ENCODE measurements around the gene IGSF11. TPM values are rescaled to one million over a fixed set of nuclear protein-coding genes. Genes with fewer than 3 reads are reported as not detected.

Gene IGSF11
- total RNA-seq, 1 donor from 2014 or later, result 2.7 TPM

DNA sequence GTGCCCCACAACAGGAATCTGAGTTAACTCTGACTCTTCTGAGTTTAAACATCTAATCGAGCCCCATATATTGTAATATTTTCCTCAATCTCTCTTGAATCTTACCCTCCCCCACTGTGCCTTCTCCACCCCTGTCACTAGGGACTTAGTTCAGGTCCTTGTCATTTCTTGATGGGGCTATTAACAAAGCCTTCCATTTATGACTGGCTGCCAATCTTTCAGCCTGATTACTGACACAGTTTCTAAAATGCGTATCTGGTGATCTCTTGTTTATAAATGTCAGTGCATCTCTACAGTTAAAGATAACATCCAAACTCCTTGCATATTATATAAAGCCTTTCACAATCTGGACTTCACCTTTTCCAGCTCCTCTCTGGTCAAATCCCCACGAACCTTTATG, 124.3 kb downstream of the IGSF11 start:
- DNase-seq (ENCODE audit: low spot score), result no peak
- no peak overlapping the region for H3K9ac ChIP-seq
- H3F3A ChIP-seq (ENCODE audit: low read depth), result no peaks in the 10 kb centered on the region
- Mint-ChIP-seq H3K27ac (no peak overlapping the region), H3K4me3 (no peak overlapping the region), H3K27me3 (ENCODE audit: insufficient read depth, low read depth) (peaks cover 2% of the 10 kb centered on the region), H3K9me3 (no peaks in the 10 kb centered on the region), H3K4me1 (peaks cover 7% of the 10 kb centered on the region), H3K36me3 (no peaks in the 10 kb centered on the region)
- H3K9me3 ChIP-seq (ENCODE audit: low read depth), result no peaks in the 10 kb centered on the region
- TF ChIP-seq EZH2 (IDR thresholded peaks at IDR 0.05) (no peak), EZH2phosphoT487 (IDR thresholded peaks at IDR 0.05) (no peak)
- TF ChIP-seq, protein P1, sequence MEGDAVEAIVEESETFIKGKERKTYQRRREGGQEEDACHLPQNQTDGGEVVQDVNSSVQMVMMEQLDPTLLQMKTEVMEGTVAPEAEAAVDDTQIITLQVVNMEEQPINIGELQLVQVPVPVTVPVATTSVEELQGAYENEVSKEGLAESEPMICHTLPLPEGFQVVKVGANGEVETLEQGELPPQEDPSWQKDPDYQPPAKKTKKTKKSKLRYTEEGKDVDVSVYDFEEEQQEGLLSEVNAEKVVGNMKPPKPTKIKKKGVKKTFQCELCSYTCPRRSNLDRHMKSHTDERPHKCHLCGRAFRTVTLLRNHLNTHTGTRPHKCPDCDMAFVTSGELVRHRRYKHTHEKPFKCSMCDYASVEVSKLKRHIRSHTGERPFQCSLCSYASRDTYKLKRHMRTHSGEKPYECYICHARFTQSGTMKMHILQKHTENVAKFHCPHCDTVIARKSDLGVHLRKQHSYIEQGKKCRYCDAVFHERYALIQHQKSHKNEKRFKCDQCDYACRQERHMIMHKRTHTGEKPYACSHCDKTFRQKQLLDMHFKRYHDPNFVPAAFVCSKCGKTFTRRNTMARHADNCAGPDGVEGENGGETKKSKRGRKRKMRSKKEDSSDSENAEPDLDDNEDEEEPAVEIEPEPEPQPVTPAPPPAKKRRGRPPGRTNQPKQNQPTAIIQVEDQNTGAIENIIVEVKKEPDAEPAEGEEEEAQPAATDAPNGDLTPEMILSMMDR (IDR thresholded peaks at IDR 0.05), result no peak
- no peak overlapping the region for H3K4me3 ChIP-seq
- H3K27ac ChIP-seq, result no peak overlapping the region
- no peak overlapping the region for H3K4me2 ChIP-seq
- H3K4me1 ChIP-seq, result peaks cover 7% of the 10 kb centered on the region
- H2AFZ ChIP-seq (replicated peaks), result no peak overlapping the region
- no peaks in the 10 kb centered on the region for H4K20me1 ChIP-seq (ENCODE audit: low read depth)
- H3K79me2 ChIP-seq (ENCODE audit: low read depth), result no peaks in the 10 kb centered on the region
- H3K27me3 ChIP-seq, result no peaks in the 10 kb centered on the region
- H3K36me3 ChIP-seq, result no peaks in the 10 kb centered on the region

- Mint-ChIP-seq H3K27ac (no peak overlapping the region), H3K27me3 (ENCODE audit: insufficient read depth, low read depth) (peaks cover 2% of the 10 kb centered on the region), H3K4me3 (no peak overlapping the region), H3K4me1 (peaks cover 7% of the 10 kb centered on the region), H3K36me3 (no peaks in the 10 kb centered on the region), H3K9me3 (no peaks in the 10 kb centered on the region)
- H3K4me3 ChIP-seq, result no peak overlapping the region
- no peaks in the 10 kb centered on the region for H4K20me1 ChIP-seq (ENCODE audit: low read depth)
- peaks cover 7% of the 10 kb centered on the region for H3K4me1 ChIP-seq
- H3K9ac ChIP-seq, result no peak overlapping the region
- H3K36me3 ChIP-seq, result no peaks in the 10 kb centered on the region
- H3K9me3 ChIP-seq (ENCODE audit: low read depth), result no peaks in the 10 kb centered on the region
- TF ChIP-seq EZH2phosphoT487 (IDR thresholded peaks at IDR 0.05), result no peak
- no peak for TF ChIP-seq EZH2 (IDR thresholded peaks at IDR 0.05)
- TF ChIP-seq, protein P1 (IDR thresholded peaks at IDR 0.05), result no peak
- H2AFZ ChIP-seq (replicated peaks), result no peak overlapping the region
- H3F3A ChIP-seq (ENCODE audit: low read depth), result no peaks in the 10 kb centered on the region
- H3K27me3 ChIP-seq, result no peaks in the 10 kb centered on the region
- no peaks in the 10 kb centered on the region for H3K79me2 ChIP-seq (ENCODE audit: low read depth)
- H3K27ac ChIP-seq, result no peak overlapping the region
- DNase-seq (ENCODE audit: low spot score), result no peak
- H3K4me2 ChIP-seq, result no peak overlapping the region
Measured at GRCh38 chr3:118909763-118910162, 124.9 kb downstream of the IGSF11 start.

GRCh38 chr3:118907909-118908308, 126.7 kb downstream of the IGSF11 start:
- Mint-ChIP-seq H3K4me1 (peaks cover 7% of the 10 kb centered on the region), H3K9me3 (no peaks in the 10 kb centered on the region), H3K4me3 (no peak overlapping the region), H3K27ac (no peak overlapping the region), H3K36me3 (no peaks in the 10 kb centered on the region), H3K27me3 (ENCODE audit: insufficient read depth, low read depth) (peaks cover 2% of the 10 kb centered on the region)
- Histone ChIP-seq H3F3A (ENCODE audit: low read depth) (no peaks in the 10 kb centered on the region), H3K79me2 (ENCODE audit: low read depth) (no peaks in the 10 kb centered on the region), H4K20me1 (ENCODE audit: low read depth) (no peaks in the 10 kb centered on the region), H3K36me3 (no peaks in the 10 kb centered on the region), H3K27me3 (no peaks in the 10 kb centered on the region), H3K27ac (no peak overlapping the region), H3K4me1 (peaks cover 9% of the 10 kb centered on the region), H3K4me3 (no peak overlapping the region), H3K4me2 (no peak overlapping the region), H2AFZ (replicated peaks) (no peak overlapping the region), H3K9ac (no peak overlapping the region), H3K9me3 (ENCODE audit: low read depth) (no peaks in the 10 kb centered on the region)
- no peak for DNase-seq (ENCODE audit: low spot score)
- TF ChIP-seq EZH2phosphoT487 (IDR thresholded peaks at IDR 0.05), result no peak
- TF ChIP-seq, protein P1 (IDR thresholded peaks at IDR 0.05), result no peak
- no peak for TF ChIP-seq EZH2 (IDR thresholded peaks at IDR 0.05)
